ENCODE data around the gene PCDHGA4.
"Not testable (repeated sequence)": the region's sequence is repeated elsewhere in the genome, so short reads cannot be mapped to it uniquely, and the experiment has no call there.

The PCDHGA4 gene

GRCh38 chr5:141354900-141355469 lies at the start of gene PCDHGA4:
Gene PCDHGA4 (plus strand): TSS chr5:141355021. CDS start chr5:141355108, 87 bp downstream.
- TF ChIP-seq CTCF (IDR thresholded peaks at IDR 0.05; ENCODE audit: unreplicated experiment in 3 of 3), result no peak
- Mint-ChIP-seq H3K27me3 (ENCODE audit: low read depth) (peaks cover 4% of the 10 kb centered on the region), H3K9me3 (peaks cover 52% of the 10 kb centered on the region), H3K36me3 (ENCODE audit: low read depth) (peaks cover 37% of the 10 kb centered on the region), H3K4me1 (no peaks in the 10 kb centered on the region), H3K27ac (no peak within 1 kb of the TSS), H3K4me3 (no peak within 1 kb of the TSS)

- Mint-ChIP-seq H3K27ac (no peak overlapping the region), H3K9me3 (peaks cover 86% of the 10 kb centered on the region), H3K27me3 (ENCODE audit: low read depth) (no peaks in the 10 kb centered on the region), H3K36me3 (ENCODE audit: low read depth) (peaks cover 94% of the 10 kb centered on the region), H3K4me3 (no peak overlapping the region), H3K4me1 (no peaks in the 10 kb centered on the region)
- TF ChIP-seq CTCF (IDR thresholded peaks at IDR 0.05; ENCODE audit: unreplicated experiment in 3 of 3), result no peak
These were observed 48.2 kb upstream of the PCDHGA4 start for GRCh38 chr5:141306630-141307029.

- no peak for TF ChIP-seq CTCF (IDR thresholded peaks at IDR 0.05; ENCODE audit: unreplicated experiment in 3 of 3)
- Mint-ChIP-seq H3K27ac (no peak overlapping the region), H3K27me3 (ENCODE audit: low read depth) (no peaks in the 10 kb centered on the region), H3K4me1 (no peaks in the 10 kb centered on the region), H3K9me3 (peaks cover 80% of the 10 kb centered on the region), H3K36me3 (ENCODE audit: low read depth) (peaks cover 100% of the 10 kb centered on the region), H3K4me3 (no peak overlapping the region)
These were observed 41.1 kb upstream of the PCDHGA4 start for GRCh38 chr5:141313711-141314110.

GRCh38 chr5:141316963-141317362 lies 37.9 kb upstream of the PCDHGA4 start:
- H3K9me3 Mint-ChIP-seq, result peaks cover 81% of the 10 kb centered on the region
- H3K36me3 Mint-ChIP-seq (ENCODE audit: low read depth), result peaks cover 95% of the 10 kb centered on the region
- not testable (repeated sequence) for H3K4me3 Mint-ChIP-seq; H3K27me3 Mint-ChIP-seq (ENCODE audit: low read depth); H3K4me1 Mint-ChIP-seq; H3K27ac Mint-ChIP-seq

- H3K9me3 Mint-ChIP-seq, result peaks cover 69% of the 10 kb centered on the region
- no peak for TF ChIP-seq CTCF (IDR thresholded peaks at IDR 0.05; ENCODE audit: unreplicated experiment in 3 of 3)
- peak overlapping the region; percentile 94 to 99 (median 97) for H3K4me3 Mint-ChIP-seq
- H3K27me3 Mint-ChIP-seq (ENCODE audit: low read depth), result peaks cover 8% of the 10 kb centered on the region
- peaks cover 5% of the 10 kb centered on the region for H3K4me1 Mint-ChIP-seq
- peaks cover 83% of the 10 kb centered on the region for H3K36me3 Mint-ChIP-seq (ENCODE audit: low read depth)
- no peak overlapping the region for H3K27ac Mint-ChIP-seq
These were observed 35.6 kb upstream of the PCDHGA4 start for GRCh38 chr5:141319202-141319601.

- TF ChIP-seq CTCF (IDR thresholded peaks at IDR 0.05; ENCODE audit: unreplicated experiment in 3 of 3), result no peak
- Mint-ChIP-seq H3K27ac (peak overlapping the region in 2 of 3 experiments; percentile 98 to 99), H3K4me1 (peaks cover 5% of the 10 kb centered on the region), H3K27me3 (ENCODE audit: low read depth) (peaks cover 8% of the 10 kb centered on the region), H3K4me3 (peak overlapping the region; percentile 94 to 99 (median 97)), H3K9me3 (peaks cover 67% of the 10 kb centered on the region), H3K36me3 (ENCODE audit: low read depth) (peaks cover 81% of the 10 kb centered on the region)
These were observed 35.1 kb upstream of the PCDHGA4 start for GRCh38 chr5:141319699-141320098.

All from nephron (organoid).